Measurements from ENCODE around the gene PRM2.

Gene PRM2

DNA sequence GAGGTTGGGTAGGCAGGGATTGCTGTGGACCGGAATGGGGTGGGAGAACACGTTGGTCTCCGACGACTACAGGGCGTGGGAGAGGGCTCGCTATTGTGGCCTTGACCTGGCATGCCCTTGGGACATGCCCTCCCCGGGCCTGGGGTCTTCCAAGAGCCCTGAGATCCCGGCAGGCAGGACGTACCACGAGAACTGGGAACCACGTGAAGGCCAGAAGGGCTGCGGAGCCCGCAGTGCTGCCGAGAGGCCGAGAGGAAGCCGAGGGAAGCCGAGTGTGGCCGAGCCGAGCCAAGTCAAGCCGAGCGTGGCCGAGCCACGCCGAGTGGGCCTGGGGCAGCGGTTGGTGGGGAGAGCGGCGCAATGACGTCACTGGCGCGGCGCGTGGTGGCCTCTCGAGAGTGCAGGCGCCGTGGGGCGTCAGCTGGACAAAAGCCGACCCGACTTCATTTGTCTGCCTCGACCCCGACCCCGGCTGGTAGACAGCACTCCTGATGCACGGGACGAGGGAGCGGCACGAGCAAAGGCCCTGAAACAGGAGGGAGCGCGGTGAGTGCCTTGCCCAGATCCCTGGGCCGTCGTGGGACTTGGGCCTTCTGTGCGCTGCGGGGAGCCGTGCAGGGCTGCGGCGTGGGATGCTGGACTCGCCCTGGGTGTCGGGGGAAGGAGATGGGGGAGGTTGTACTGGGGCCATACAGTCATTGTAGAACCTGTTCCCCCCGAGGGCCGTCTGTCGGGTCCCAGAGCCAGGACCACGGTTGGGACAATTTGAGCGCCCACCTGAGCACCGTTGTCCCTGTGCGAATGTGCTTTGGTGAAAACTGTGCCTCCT, 26.8 kb downstream of the PRM2 start:
- H3K4me3 ChIP-seq (ENCODE audit: low read depth, low read length): no peak overlapping the region
- TF ChIP-seq, protein P1, sequence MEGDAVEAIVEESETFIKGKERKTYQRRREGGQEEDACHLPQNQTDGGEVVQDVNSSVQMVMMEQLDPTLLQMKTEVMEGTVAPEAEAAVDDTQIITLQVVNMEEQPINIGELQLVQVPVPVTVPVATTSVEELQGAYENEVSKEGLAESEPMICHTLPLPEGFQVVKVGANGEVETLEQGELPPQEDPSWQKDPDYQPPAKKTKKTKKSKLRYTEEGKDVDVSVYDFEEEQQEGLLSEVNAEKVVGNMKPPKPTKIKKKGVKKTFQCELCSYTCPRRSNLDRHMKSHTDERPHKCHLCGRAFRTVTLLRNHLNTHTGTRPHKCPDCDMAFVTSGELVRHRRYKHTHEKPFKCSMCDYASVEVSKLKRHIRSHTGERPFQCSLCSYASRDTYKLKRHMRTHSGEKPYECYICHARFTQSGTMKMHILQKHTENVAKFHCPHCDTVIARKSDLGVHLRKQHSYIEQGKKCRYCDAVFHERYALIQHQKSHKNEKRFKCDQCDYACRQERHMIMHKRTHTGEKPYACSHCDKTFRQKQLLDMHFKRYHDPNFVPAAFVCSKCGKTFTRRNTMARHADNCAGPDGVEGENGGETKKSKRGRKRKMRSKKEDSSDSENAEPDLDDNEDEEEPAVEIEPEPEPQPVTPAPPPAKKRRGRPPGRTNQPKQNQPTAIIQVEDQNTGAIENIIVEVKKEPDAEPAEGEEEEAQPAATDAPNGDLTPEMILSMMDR (IDR thresholded peaks at IDR 0.05; ENCODE audit: low read depth, low read length): no peak

- TF ChIP-seq, protein P1 (IDR thresholded peaks at IDR 0.05; ENCODE audit: low read depth, low read length): no peak
- H3K4me3 ChIP-seq (ENCODE audit: low read depth, low read length): no peak overlapping the region
Observed at GRCh38 chr16:11248133-11248532, 28.1 kb downstream of the PRM2 start.

DNA sequence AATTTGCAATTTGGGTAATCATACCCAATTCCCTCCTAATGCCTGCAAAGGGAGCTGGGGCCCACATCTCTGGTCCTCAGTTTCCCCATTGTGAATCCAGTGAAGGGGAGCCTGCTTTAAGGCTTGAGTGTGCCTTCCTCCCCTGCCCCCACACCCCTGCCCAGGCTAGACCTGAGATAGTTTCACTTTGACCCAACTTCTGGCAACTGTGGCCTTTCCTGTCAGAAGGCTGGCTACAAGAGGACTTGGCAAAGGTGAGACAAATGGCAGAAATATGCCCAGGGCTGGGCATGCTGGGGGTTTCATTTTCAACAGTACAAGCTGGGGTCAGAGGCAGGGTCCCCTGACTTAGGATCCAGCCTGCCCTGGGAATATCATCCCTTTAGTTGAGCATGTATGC, 30.3 kb downstream of the PRM2 start:
- TF ChIP-seq, protein P1 (IDR thresholded peaks at IDR 0.05; ENCODE audit: low read depth, low read length): no peak
- no peak overlapping the region for H3K4me3 ChIP-seq (ENCODE audit: low read depth, low read length)

DNA sequence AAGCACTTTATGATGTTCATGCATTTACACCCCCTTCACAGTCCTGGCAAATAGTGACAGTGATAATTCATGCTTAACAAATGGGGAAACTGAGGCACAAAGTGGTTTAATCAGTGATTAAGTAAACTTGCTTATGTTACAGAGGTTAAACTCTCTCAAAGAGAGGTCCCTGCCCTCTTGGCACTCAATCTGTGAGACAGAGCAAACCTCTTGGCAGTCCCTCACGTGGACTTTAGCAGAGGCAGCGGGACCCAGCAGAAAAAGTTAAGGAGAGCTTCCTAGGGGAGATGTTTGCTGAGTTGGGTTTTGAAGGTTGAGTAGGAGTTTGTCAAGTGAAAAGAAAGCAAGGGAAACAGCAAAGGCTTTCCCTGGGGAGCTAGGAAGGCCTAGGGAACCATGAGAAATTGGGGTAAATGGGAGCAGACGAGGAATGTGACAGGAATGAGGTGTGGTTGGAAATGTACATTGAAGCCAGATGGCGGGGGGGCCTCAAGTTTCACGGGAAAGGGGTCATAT, 31.0 kb downstream of the PRM2 start:
- TF ChIP-seq, protein P1 (IDR thresholded peaks at IDR 0.05; ENCODE audit: low read depth, low read length): no peak
- H3K4me3 ChIP-seq (ENCODE audit: low read depth, low read length): no peak overlapping the region

GRCh38 chr16:11242658-11243057, 33.6 kb downstream of the PRM2 start:
- TF ChIP-seq, protein P1 (IDR thresholded peaks at IDR 0.05; ENCODE audit: low read depth, low read length): no peak

GRCh38 chr16:11241480-11242204, 34.6 kb downstream of the PRM2 start:
- TF ChIP-seq, protein P1 (IDR thresholded peaks at IDR 0.05; ENCODE audit: low read depth, low read length): no peak

More at GRCh38 chr16:11242658-11243057, 33.6 kb downstream of the PRM2 start:
- no peak overlapping the region for H3K4me3 ChIP-seq (ENCODE audit: low read depth, low read length)

More at GRCh38 chr16:11241480-11242204, 34.6 kb downstream of the PRM2 start:
- no peak overlapping the region for H3K4me3 ChIP-seq (ENCODE audit: low read depth, low read length)

Measured in WI38 (cell line).